Measurements from ENCODE around the gene TM9SF4.

DNA sequence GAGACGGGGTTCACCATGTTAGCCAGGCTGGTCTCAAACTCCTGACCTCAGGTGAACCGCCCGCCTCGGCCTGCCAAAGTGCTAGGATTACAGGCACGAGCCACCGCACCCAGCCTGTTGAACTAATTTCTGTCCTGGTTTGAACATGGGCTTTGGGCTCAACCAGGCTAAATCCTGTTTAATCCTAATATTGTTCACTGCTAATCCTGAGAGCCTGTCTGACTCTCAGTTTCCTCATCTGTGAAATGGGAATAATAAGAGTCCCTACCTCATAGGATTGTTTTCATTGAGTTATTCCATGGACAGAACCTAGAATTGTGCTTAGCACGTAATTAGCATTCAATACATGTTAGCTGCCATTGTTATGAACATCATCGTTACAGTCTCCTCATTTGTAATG is 17.4 kb downstream of the TM9SF4 start:
- TF ChIP-seq, protein P1, sequence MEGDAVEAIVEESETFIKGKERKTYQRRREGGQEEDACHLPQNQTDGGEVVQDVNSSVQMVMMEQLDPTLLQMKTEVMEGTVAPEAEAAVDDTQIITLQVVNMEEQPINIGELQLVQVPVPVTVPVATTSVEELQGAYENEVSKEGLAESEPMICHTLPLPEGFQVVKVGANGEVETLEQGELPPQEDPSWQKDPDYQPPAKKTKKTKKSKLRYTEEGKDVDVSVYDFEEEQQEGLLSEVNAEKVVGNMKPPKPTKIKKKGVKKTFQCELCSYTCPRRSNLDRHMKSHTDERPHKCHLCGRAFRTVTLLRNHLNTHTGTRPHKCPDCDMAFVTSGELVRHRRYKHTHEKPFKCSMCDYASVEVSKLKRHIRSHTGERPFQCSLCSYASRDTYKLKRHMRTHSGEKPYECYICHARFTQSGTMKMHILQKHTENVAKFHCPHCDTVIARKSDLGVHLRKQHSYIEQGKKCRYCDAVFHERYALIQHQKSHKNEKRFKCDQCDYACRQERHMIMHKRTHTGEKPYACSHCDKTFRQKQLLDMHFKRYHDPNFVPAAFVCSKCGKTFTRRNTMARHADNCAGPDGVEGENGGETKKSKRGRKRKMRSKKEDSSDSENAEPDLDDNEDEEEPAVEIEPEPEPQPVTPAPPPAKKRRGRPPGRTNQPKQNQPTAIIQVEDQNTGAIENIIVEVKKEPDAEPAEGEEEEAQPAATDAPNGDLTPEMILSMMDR (IDR thresholded peaks at IDR 0.05) = no peak
- no peak for TF ChIP-seq POLR2A (IDR thresholded peaks at IDR 0.05)

Measured in uterus (tissue), 2 donors.